GM19468 (cell line): ENCODE results near the gene SLC2A9.

Experiments
- ATAC-seq: cut with Tn5 transposase; IDR thresholded peaks from one replicate; pipeline ENCODE4 v1.9.1; 2021; ENCODE audit warnings: mild to moderate bottlenecking, moderate library complexity, moderate number of reproducible peaks; ENCODE audit not compliant: unreplicated experiment; ENCODE audit errors: extremely low read depth

The SLC2A9 gene

DNA sequence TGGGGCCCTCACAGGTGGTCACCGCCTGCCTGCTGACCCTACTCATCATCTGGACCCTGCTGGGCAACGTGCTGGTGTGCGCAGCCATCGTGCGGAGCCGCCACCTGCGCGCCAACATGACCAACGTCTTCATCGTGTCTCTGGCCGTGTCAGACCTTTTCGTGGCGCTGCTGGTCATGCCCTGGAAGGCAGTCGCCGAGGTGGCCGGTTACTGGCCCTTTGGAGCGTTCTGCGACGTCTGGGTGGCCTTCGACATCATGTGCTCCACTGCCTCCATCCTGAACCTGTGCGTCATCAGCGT is 239.2 kb downstream of the SLC2A9 start:
- ATAC-seq = no peak

- ATAC-seq = no peak
Measured at GRCh38 chr4:9781343-9782135, 239.8 kb downstream of the SLC2A9 start, which contains the start of gene DRD5. DRD5 (plus strand) TSS chr4:9781634; CDS start chr4:9782030, 396 bp downstream.
